GM13977 (cell line): ENCODE data around the gene KLKB1.

Source experiments
- DNase-seq: peaks from one replicate; pipeline ENCODE4 v3.0.0; 2012; ENCODE audit warnings: low spot score
- CTCF ChIP-seq: IDR thresholded peaks from 2 replicates; pipeline ENCODE4 v1.5.1; 2012; ENCODE audit warnings: mild to moderate bottlenecking, control low read depth; ENCODE audit not compliant: insufficient read depth; ENCODE audit errors: extremely low read depth, missing control alignments
- in situ Hi-C: fragments of 300-500 bp; cut with MboI; formaldehyde crosslinking; loops from one replicate; pipeline ENCODE4 v1.12.0; 2022; ENCODE audit warnings: low sequenced_read_pairs, low pct_unique_long_range_greater_than_20kb, mixed read lengths, inconsistent platforms; ENCODE audit not compliant: unreplicated experiment

The KLKB1 gene

GRCh38 chr4:186204103-186204559, 23.2 kb upstream of the KLKB1 start:
- no peak for DNase-seq
- in situ Hi-C loops = no loop called here
- no peak for TF ChIP-seq CTCF

GRCh38 chr4:186204686-186205085, 22.6 kb upstream of the KLKB1 start:
- no peak for TF ChIP-seq CTCF
- DNase-seq = no peak
- in situ Hi-C loops = no loop called here

GRCh38 chr4:186205156-186205555, 22.2 kb upstream of the KLKB1 start:
- no peak for TF ChIP-seq CTCF
- in situ Hi-C loops = no loop called here
- no peak for DNase-seq

GRCh38 chr4:186216465-186217024, 10.8 kb upstream of the KLKB1 start:
- no peak for TF ChIP-seq CTCF
- no peak for DNase-seq
- in situ Hi-C loops = no loop called here

- no peak for TF ChIP-seq CTCF
- in situ Hi-C loops = no loop called here
Observed at GRCh38 chr4:186217733-186218293, 9.5 kb upstream of the KLKB1 start.

GRCh38 chr4:186221624-186222023, 5.7 kb upstream of the KLKB1 start:
- no peak for DNase-seq
- no peak for TF ChIP-seq CTCF
- in situ Hi-C loops = no loop called here

More at GRCh38 chr4:186217733-186218293, 9.5 kb upstream of the KLKB1 start:
- no peak for DNase-seq
